AML-193 (cell line): Measurements from ENCODE around the gene DBF4.
"Not testable (repeated sequence)": the region's sequence is repeated elsewhere in the genome, so short reads cannot be mapped to it uniquely, and the experiment has no call there.

Source experiments
- DNase-seq, 2 experiments: peaks; one replicate each; lab custom pipeline; 2025; lab: John Stamatoyannopoulos, UW

Gene DBF4

GRCh38 chr7:87876040-87876868 is at the start of gene DBF4, which contains the start of gene SLC25A40:
Gene DBF4, plus strand, starts transcription at chr7:87876493. Its CDS starts 240 bp downstream, at chr7:87876733.
Gene SLC25A40, minus strand, starts transcription at chr7:87876360. Its CDS starts 17,633 bp downstream, at chr7:87858727.
- peak; percentile 92 to 93 for DNase-seq

DNA sequence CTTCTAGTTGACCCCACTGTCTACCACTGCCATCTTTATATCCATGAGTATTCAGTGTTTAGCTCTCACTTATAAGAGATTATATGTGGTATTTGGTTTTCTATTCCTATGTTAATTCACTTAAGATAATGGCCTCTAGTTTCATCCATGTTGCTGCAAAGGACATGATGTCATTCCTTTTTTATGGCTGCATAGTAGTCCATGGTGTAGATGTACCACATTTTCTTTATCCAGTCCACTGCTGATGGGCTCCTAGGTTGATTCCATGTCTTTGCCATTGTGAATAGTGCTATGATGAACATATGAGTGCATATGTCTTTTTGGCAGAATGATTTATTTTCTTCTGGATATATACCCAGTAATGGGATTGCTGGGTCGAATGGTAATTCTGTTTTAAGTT is 47.9 kb upstream of the DBF4 start:
- DNase-seq: not testable (repeated sequence)

- DNase-seq: no peak
These were observed 45.2 kb upstream of the DBF4 start for GRCh38 chr7:87831097-87831496.

GRCh38 chr7:87833130-87833529 is 43.2 kb upstream of the DBF4 start:
- DNase-seq: no peak

GRCh38 chr7:87837597-87837996 is 38.7 kb upstream of the DBF4 start:
- no peak for DNase-seq

- DNase-seq: no peak
These were observed 25.3 kb upstream of the DBF4 start for GRCh38 chr7:87850836-87851593.

DNA sequence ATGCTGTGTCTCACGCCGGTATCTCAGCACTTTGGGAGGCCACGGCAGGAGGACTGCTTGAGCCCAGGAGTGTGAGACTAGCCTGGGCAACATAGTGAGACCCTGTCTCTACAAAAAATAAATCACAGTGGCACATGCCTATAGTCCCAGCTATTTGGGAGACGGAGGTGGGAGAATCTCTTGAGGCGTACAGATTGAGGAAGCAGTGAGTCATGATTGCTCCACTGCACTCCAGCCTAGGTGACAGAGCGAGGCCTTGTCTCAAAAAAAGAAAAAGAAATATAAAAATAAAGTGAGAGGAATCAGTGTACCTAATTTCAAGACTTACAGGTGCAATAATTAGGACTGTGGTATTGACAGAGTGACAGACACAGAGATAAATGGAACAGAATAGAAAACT is 24.0 kb upstream of the DBF4 start:
- no peak for DNase-seq

GRCh38 chr7:87853237-87853864 is 22.9 kb upstream of the DBF4 start:
- no peak for DNase-seq

DNA sequence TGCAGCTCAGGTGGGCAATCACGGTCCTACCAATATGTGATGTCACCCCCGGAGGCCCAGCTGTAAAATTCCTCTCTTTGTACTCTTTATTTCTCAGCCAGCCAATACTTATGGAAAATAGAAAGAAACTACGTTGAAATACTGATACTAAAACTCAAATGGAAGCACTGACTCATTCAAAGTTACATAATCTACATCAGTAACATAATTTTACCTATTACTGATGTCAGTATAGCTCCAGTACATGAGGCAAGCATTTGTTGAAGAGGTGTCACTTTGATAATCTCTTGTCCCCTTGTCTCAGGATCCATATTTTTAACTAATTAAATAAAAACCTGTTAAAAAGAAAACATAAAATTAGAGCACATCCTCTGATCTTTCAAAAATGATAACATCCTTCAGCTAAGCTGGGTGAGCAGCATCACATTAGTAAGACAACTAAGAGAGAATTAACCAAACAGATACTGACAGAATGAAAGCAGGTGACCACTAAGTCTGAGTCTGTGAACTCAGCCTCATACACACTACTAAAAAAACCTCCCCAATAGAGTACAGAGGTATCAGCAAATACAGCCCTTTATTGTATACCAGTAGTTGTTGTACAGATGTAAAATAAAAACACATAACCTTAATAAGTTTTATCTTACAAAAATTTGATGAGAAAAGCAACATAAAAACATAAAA is 17.7 kb upstream of the DBF4 start:
- DNase-seq: no peak

GRCh38 chr7:87866089-87866488 is 10.2 kb upstream of the DBF4 start:
- no peak for DNase-seq

GRCh38 chr7:87866533-87866932 is 9.8 kb upstream of the DBF4 start:
- not testable (repeated sequence) for DNase-seq

GRCh38 chr7:87870471-87870870 is 5.8 kb upstream of the DBF4 start:
- DNase-seq: no peak

- DNase-seq: no peak
These were observed 3.9 kb upstream of the DBF4 start for GRCh38 chr7:87872346-87872745.

DNA sequence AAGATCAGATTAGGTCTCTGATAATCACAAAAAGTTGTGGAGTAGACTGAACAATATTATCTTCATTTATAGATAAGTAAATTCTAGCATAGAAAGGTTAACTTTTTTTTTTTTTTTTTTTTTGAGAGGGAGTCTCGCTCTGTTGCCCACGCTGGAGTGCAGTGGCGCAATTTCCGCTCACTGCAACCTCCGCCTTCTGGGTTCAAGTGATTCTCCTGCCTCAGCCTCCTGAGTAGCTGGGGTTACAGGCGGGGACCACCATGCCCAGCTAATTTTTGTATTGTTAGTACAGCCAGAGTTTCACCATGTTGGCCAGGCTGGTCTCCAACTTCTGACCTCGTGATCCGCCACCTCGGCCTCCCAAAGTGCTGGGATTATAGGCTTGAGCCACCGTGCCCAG is 3.0 kb upstream of the DBF4 start:
- not testable (repeated sequence) for DNase-seq

GRCh38 chr7:87874066-87874465 is 2.2 kb upstream of the DBF4 start:
- peak; percentile 91 to 93 for DNase-seq

DNA sequence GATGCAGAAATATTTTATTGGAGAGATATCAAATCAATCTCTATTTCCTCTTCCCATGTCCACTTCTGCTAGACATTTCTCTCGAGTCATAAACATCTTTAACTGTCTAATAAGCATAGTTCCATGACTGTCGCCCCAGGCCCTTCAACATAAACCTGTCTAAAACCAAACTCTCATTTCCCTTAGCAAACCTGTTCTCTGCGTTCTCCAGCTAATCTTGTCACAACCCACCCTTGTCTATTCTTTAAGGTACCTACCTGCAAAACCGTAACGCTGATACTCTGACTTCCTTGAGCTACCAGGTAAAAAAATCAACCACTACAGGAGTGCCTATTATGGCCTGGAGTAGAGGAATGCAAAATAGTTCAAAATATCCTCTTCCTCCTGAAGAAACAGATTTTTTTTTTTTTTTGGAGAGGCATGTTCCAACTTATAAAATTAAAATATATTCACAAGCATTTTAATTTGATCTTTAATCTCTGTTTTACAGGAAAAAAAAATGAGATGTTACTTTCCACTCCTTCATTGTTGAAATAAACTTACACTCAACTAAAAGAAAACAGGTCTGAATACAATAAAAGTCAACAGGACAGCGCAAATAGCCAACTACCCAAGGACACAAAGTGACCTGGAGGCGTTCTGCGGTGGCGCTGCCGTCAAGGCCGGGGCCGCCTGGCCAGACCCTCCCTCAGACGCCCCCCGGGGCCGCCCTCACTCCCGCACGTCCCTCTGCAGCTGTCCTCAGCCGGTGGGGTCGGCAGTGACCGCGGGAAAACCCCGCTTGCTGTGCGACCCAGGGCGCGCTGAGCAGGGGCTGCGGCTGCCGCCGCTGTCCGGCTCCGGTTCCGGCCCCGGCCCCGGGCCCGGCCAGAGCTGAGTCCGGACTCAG is 898 bp upstream of the DBF4 start:
- no peak for DNase-seq

GRCh38 chr7:87876869-87877234 is 559 bp downstream of the DBF4 start:
- DNase-seq: peak in 1 of 2 experiments; percentile 15

- DNase-seq: no peak
These were observed 1.2 kb downstream of the DBF4 start for GRCh38 chr7:87877366-87878040.

- no peak for DNase-seq
These were observed 2.0 kb downstream of the DBF4 start for GRCh38 chr7:87878208-87878735.
